ENCODE measurements around the gene SSH2. TPM values are rescaled to one million over a fixed set of nuclear protein-coding genes. Genes with fewer than 3 reads are reported as not detected.
"Not testable (repeated sequence)": the region's sequence is repeated elsewhere in the genome, so short reads cannot be mapped to it uniquely, and the experiment has no call there.

Gene SSH2
- polyA plus RNA-seq, 3 donors, result 7.8 to 16.1 (median 15.1) TPM

DNA sequence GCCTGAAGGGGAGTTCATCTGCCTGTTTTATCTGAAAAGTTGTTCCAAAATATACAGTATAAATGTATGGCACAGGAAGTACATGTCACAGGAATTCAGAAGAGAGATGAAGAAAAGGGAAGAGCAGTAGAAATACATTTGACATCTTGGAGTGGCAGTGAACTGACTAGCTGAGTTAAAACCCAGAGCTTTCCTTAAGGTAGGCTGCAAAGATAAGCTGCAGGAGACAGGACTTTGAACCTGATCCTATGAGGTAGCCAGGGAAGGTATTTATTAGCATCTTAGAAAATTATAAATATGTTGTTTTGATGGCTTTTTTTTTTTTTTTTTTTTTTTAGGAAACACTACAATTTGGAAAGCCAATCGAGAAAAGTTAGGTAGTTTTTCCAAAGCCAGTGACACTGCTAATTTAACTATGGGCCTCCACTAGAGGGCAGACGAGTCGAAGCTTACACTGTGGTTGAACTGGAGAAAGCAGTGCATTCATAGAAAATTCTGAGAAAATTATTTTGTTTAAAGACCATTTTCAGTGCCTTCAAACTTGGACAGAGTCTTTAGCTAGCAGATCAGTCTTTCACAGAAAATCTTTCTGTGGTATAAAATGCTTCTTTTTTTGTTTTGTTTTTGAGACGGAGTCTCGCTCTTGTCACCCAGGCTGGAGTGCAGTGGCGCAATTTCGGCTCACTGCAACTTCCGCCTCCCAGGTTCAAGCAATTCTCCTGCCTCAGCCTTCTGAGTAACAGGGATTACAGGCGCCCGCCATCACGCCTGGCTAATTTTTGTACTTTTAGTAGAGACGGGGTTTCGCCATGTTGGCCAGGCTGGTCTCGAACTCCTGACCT, 122.3 kb downstream of the SSH2 start:
- H3K27ac ChIP-seq (ENCODE audit: low read depth, low read length), result no peak overlapping the region

DNA sequence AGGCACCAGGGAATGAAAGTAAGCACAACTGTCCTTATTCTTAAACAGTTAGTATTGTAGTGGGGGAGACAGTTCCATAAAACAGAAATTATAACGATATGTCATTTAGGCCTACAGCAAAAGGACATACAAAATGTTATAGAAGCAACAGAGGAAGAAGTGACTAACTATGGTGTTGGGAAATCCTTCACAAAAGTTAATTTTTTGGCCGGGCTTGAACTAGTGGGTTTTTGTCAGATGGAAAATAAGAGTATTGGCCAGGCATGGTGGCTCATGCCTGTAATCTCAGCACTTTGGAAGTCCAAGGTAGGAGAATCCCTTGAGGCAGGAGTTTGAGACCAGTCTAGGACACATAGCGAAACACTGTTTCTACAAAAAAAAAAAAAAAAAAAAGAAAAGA, 127.8 kb downstream of the SSH2 start:
- 80 to 98% (median 84%) methylated on average over 3 of the region's 3 CpGs for WGBS, 3 donors
- no peak overlapping the region for H3K27ac ChIP-seq (ENCODE audit: low read depth, low read length)

More for the DNA sequence above, 122.3 kb downstream of the SSH2 start:
- 47 to 62% (median 47%) methylated on average over 13 to 14 of the region's 14 CpGs for WGBS, 3 donors

DNA sequence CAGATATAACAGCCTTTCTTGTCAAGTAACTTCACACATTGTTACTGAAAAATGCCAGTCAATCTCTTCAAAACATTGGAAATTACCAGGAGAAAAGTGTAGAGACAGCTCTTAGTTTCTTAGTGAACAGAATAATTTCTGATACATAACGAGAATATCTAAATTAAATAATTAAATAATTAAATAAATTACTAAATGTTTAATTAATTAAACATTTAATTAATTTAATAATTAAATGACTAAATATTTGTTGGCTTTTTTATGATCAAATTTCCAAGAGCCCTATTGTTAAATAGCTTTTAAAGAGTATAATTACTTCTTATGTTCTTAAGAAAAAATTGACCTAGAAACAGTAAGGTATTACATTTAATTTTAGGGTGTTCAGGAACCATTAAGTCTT, 129.6 kb downstream of the SSH2 start:
- 98 to 100% (median 99%) methylated on average over 1 of the region's 1 CpG for WGBS, 3 donors
- no peak overlapping the region for H3K27ac ChIP-seq (ENCODE audit: low read depth, low read length)

DNA sequence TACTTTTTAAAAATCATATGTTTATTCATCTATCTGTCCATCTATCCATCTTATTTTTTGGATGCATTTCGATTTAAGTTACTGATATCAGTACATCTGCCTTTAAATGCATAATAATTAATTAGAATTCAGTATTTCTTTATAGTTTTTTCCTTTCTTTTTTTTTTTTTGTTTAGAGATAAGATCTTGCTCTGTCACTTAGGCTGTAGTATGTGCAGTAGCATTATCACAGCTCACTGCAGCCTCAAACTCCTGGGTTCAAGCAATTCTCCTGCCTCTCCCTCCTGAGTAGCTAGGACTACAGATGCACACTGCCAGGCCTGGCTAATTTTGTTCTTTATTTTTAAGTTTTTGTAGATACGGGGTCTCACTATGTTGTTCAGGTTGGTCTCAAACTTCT, 133.4 kb downstream of the SSH2 start:
- H3K27ac ChIP-seq (ENCODE audit: low read depth, low read length), result no peak overlapping the region
- WGBS, 3 donors, result 94 to 97% (median 94%) methylated on average over 2 of the region's 2 CpGs

DNA sequence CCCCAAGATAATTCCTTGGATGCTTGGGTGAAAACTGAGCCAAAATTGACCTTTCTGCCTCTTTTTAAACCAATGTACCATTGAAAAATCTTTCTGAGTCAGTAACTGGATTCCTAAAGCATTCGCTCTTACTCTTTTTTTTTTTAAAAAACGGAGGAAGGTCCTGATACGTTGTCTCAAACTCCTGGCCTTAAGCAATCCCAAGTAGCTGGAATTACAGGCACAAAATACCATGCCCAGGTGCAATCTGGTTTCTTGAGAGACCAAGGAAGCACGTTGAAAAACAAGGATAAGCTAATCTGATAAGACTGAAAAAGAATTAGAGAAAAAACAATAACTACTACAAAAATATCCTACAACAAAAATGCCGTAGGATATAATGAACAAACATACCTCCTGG, 136.5 kb downstream of the SSH2 start:
- WGBS, 3 donors, result 79 to 90% (median 86%) methylated on average over 5 of the region's 5 CpGs
- H3K27ac ChIP-seq (ENCODE audit: low read depth, low read length), result no peak overlapping the region

DNA sequence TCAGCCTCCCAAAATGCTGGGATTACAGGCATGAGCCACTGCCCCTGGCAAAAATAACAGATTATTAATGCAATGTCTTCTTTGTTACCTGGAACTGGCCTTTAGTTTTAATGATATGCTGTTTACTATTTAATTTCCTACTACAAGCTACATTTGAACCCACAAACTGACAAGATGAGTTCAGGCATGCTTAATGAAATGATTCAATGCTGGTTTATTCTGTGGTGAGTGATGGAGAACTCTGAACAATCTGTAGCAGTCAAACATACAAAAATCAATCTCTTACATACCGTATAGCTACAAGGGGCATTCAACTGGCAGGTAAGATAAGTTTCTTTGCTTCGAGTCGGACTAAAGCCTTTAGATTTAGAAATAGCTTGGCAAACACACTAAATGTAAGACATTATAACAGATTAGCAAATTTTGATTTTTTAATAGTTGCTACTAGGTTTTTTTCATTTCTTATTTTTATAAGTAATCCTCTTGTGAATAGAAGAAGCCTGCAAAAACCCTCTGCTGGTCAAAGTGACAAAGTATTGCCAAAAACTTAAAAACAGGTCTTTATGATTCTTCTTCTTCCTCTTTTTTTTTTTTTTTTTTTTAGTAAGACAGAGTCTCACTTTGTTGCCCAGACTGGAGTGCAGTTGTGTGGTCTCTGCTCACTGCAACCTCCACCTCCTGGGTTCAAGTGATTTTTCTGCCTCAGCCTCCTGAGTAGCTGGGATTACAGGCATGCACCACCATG, 138.5 kb downstream of the SSH2 start:
- 74 to 88% (median 83%) methylated on average over 3 of the region's 3 CpGs for WGBS, 3 donors
- no peak overlapping the region for H3K27ac ChIP-seq (ENCODE audit: low read depth, low read length)

DNA sequence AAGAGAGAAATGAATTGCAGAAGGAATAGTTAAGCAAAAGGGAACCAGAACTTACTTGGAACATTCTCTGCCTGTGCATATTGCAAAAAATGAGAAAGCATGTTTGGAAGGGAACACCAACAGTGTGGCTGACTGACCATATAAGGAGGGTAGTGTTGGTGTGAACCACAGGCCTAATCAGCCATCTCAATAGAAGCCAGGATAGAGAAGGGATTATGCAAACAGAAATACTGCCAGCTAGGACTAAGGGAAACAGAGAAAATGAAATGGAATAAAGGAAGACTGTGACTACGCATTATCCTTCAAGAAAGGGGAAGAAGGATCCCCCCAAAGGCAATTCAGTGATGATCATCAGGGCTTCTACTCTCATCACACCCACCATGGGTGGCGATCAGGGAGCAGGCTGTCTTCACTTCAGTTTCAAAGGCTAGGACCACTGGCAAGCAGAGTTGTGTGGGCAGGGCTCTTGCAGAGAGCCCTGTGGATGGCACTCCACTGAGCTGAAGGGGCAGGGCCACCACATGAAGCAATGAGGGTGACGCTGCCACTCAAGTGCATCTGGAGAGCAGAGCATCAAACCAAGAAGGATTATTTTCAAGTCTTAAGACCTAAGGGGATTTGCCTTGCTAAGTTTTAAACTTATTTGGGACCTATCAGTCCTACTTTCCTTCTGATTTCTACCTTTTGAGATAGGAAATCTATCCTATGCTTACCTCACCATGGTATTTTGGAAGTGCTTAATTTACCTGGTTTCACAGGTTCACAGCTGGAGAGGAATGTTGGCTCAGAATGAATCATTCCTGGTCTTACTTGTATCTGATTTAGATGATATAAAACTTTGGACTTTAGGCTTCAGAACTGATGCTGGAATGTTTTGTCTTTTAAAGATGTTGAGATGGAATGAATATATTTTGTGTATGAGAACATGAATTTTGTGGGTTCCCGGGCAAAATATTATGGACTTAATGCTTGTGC, 140.5 kb downstream of the SSH2 start:
- no peak overlapping the region for H3K27ac ChIP-seq (ENCODE audit: low read depth, low read length)
- WGBS, 3 donors, result 80 to 97% (median 80%) methylated on average over 4 of the region's 4 CpGs

GRCh38 chr17:29787995-29788394, 142.0 kb downstream of the SSH2 start:
- 67 to 96% (median 88%) methylated on average over 3 of the region's 3 CpGs for WGBS, 3 donors
- no peak overlapping the region for H3K27ac ChIP-seq (ENCODE audit: low read depth, low read length)

GRCh38 chr17:29782917-29783316, 147.1 kb downstream of the SSH2 start:
- WGBS, 3 donors, result 94 to 96% (median 95%) methylated on average over 5 of the region's 5 CpGs
- H3K27ac ChIP-seq (ENCODE audit: low read depth, low read length), result no peak overlapping the region

GRCh38 chr17:29779812-29780190, 150.2 kb downstream of the SSH2 start:
- WGBS, 3 donors, result 89 to 93% (median 91%) methylated on average over 8 of the region's 8 CpGs

DNA sequence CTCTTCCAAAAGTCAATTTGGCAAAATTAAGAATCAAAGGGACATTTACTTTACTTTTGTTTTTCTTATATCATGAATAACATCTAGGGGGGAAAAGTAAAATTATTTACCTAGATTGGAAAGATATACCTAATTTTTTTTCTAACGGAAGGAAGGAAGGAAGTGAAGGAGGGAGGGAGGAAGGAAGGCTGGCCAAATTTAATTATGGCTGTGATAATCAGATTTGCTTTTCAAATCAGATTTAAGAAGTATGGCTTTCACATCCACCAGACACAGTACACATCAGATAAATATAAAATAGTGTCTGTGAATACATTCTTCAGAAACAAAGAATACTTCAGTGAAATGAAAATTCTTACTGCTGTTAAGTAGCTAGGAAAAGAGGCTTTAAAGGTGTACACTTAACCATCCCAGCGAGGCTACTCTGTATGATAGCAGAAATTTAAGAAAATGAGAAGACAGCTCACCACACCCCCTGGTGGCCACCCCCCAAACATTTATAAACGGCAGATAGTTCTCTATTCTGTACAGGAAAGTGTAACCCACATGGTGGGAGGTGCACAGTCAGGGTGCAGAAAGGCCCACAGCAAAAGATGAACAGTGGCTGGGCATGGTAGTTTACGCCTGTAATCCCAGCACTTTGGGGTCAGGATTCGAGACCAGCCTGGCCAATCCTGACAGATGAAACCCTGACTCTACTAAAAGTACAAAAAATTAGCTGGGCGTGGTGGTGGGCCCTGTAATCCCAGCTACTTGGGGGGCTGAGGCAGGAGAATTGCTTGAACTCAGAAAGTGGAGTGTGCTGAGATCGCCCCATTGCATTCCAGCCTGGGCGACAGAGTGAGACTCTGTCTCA, 150.8 kb downstream of the SSH2 start:
- H3K27ac ChIP-seq (ENCODE audit: low read depth, low read length), result no peak overlapping the region
- 38 to 56% (median 40%) methylated on average over 8 of the region's 8 CpGs for WGBS, 3 donors

More at GRCh38 chr17:29779812-29780190, 150.2 kb downstream of the SSH2 start:
- H3K27ac ChIP-seq (ENCODE audit: low read depth, low read length), result not testable (repeated sequence)

DNA sequence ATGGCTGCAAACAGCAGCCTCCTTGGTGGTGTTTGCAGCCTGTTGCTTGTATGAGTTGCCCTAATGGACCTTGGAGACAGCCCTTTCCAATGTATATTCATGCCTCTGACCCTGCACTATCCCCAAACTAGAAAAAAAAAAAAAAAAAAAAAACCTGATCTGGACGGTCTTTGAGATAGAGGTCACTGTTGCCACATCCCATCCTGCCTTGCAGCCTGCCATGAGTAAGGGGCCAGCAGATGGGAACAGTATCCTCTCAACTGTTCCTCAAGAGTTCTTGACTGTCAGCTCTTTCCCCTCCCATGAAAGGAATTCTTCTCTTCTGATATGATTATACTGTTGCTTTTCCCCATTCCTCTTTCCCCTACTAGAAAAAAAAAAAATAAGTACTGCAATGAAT, 152.4 kb downstream of the SSH2 start:
- H3K27ac ChIP-seq (ENCODE audit: low read depth, low read length), result no peak overlapping the region
- WGBS, 3 donors, result 50 to 100% (median 53%) methylated on average over 1 of the region's 1 CpG

DNA sequence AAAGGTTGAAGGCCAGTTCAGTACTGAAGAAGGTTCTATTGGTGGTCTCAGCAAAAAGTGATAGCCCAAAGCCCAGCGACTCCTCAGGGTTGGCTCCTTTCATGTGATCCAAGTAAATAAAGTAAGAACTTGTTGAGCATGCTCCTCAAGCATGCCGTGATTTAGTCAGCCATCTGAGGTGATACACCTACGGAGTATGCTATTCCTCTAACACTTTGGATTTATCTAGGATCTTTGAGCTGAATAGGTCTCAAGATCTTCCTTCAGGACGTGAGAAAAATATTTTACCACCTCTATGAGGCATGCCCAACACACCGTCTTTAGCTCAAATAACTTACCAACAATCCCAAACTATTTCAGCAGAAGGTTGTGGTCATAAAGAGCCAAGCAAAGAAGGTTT, 154.0 kb downstream of the SSH2 start:
- no peak overlapping the region for H3K27ac ChIP-seq (ENCODE audit: low read depth, low read length)
- 95 to 98% (median 98%) methylated on average over 5 of the region's 5 CpGs for WGBS, 3 donors

DNA sequence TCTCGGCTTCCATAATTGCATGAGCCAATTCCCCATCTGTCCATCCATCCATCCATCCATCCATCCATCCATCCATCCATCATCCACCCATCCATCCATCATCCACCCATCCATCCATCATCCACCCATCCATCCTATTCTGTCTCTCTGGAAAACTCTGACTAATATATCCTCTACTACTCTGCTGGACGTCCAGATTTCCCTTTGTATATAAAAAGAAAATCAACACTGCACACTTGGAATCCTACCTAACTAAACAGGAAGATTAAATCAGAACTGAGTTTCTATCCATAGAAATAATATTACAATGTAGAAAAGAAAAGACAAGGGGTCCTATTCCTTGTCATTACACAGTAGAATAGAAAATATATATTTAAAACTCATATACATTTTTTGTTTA, 157.0 kb downstream of the SSH2 start:
- H3K27ac ChIP-seq (ENCODE audit: low read depth, low read length), result no peak overlapping the region
- 74 to 89% (median 84%) methylated on average over 2 of the region's 2 CpGs for WGBS, 3 donors

DNA sequence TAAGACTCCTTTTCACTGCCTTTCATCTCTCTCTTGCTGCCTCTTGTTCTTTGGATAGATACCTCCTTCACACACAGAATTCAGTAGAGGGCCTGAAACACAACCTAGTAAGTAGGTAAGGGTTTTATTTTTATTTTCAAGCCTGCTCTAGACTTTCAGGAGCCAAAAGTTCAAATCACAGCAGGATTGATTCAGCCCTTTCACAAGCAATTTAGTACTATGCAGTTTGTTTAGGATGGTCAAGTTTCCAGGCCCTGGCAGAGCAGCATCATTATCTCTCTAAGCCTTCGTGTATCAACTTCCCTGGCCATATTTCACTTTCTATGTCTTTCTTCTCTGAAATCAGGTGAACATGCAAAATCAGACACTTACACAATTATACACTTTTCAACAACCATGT, 158.5 kb downstream of the SSH2 start:
- WGBS, 3 donors, result 77 to 88% (median 82%) methylated on average over 1 of the region's 1 CpG
- no peak overlapping the region for H3K27ac ChIP-seq (ENCODE audit: low read depth, low read length)

- no peak overlapping the region for H3K27ac ChIP-seq (ENCODE audit: low read depth, low read length)
Measured at GRCh38 chr17:29769225-29769624, 160.8 kb downstream of the SSH2 start.

- H3K27ac ChIP-seq (ENCODE audit: low read depth, low read length), result no peak overlapping the region
Measured at GRCh38 chr17:29766796-29767327, 163.2 kb downstream of the SSH2 start.

DNA sequence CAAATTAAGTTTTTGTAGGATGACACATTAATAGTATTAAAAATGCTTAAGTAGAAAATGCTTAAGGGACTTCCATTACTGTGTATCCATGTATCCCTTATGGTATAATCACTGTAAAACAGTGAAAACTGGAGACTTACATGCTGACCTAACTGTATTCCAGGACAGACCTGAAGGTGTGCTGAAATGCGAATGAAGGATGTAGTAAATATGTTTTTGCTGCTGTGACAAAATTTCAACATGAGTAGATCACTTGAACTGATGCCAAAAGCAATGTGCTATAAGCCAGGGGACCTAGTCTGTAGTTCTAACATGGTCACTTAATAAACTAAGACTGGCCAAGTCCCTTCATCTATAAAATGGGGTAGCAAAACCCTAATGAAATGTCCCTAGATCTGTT, 165.3 kb downstream of the SSH2 start:
- WGBS, 3 donors, result 95 to 100% (median 96%) methylated on average over 1 of the region's 1 CpG
- no peak overlapping the region for H3K27ac ChIP-seq (ENCODE audit: low read depth, low read length)
